ENCODE results near the gene NELFCD. TPM values are rescaled to one million over a fixed set of nuclear protein-coding genes. Genes with fewer than 3 reads are reported as not detected.
A peak's percentile ranks its signal among the peaks of the same experiment; 100 is the strongest.

NELFCD gene
- total RNA-seq, 2 donors from 2014 or later: 25.9 to 28.2 TPM

DNA sequence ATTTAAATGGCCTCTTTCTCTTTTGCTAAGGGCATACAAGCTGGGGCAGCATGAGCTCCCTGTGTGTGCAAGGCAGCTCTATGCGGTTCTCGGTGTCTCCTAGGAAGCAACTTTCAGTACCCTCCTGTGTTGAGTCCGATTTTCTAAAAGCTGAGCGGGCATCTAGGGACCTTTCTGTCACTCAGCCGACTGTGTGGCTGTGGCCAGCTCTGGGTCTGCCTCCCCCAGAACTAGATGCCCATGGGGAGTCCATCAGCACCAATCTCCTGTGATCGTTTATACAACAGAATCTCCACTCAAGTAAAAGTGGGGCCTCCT is 7.5 kb downstream of the NELFCD start:
- intact Hi-C loops (cut with DNase I): loop anchor here in 1 of 2 donors (10.0 kb wide), 1 partner anchor 94 kb away; no protein-coding TSS in a partner anchor
- DNase-seq (ENCODE audit: low spot score): no peak

DNA sequence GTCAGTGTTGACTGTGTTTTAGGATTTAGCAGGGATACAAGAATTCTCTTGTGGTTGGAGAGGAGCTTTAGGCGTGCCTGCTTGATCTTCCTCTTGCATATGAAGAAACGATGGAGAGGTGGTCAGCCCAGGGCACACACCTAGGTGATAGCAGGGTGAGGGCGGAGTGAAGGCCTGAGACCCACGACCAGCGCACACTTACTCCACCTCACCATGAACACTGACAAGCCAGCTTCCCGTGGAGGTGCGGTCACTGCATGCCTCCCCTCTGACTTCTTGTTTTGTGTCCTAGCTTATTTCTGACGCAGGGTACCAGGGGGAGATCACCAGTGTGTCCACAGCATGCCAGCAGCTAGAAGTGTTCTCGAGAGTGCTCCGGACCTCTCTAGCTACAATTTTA is 8.1 kb downstream of the NELFCD start:
- peak; percentile 52 for DNase-seq (ENCODE audit: low spot score)
- intact Hi-C loops (cut with DNase I): loop anchor here in 1 of 2 donors (10.0 kb wide), 1 partner anchor 94 kb away; no protein-coding TSS in a partner anchor

DNA sequence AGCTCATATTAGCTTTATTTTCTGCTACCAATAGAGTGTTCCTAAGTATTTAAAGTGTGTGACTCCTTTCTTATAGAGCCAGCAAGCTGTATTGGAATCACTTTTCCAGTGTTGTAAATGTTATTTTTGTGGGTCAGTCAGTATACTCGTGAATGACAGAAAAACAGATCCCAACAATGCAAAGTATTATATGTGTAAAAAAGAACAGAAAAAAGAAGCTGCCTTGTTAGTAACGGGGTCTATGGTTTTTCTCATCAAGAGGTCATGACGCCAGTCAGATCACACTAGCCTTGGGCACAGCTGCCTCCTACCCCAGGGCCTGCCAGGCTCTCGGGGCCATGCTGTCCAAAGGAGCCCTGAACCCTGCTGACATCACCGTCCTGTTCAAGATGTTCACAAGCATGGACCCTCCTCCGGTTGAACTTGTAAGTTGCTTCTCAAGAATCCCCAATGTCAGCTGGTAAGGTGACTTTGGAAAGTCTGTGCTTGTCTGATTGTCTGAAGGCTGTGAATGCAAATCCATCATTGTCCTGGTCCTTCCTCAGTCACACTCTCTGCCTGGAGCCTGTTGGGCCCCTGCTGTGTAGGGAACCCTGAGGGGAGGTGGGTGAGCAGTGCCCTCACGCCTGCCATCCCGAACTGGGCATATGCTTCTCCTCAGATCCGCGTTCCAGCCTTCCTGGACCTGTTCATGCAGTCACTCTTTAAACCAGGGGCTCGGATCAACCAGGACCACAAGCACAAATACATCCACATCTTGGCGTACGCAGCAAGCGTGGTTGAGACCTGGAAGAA is 9.8 kb downstream of the NELFCD start:
- intact Hi-C loops (cut with DNase I): no loop called here
- DNase-seq (ENCODE audit: low spot score): peak; percentile 43

DNA sequence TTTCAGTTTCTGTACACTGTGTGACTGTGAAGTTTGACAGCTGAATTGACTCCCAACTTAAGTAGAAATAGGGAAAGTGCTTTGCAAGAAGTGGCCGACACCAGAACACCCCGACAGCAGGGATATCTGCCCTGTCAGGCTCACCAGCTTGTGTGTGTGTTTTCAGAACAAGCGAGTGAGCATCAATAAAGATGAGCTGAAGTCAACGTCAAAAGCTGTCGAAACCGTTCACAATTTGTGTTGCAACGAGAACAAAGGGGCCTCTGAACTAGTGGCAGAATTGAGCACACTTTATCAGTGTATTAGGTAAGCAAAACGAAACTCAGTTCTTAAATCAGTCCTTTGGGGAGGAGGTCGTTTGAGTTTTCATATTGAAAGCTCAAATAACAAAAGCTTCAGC is 10.7 kb downstream of the NELFCD start:
- intact Hi-C loops (cut with DNase I): no loop called here
- peak; percentile 38 for DNase-seq (ENCODE audit: low spot score)

DNA sequence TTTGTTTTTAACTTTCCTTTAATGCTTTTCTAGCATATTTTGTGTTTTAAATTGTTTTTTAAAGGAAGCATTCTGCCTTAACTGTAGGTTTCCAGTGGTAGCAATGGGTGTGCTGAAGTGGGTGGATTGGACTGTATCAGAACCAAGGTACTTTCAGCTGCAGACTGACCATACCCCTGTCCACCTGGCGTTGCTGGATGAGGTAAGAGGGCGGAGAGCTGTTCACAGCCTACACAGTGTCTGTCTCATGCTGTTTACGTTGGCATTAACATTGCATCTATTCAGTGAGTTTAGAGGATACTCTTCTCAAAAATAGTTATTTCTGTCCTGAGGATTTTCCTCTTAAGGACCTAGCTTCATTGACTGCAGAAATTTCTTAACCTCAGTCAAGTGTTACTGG is 11.9 kb downstream of the NELFCD start:
- intact Hi-C loops (cut with DNase I): no loop called here
- DNase-seq (ENCODE audit: low spot score): peak; percentile 6

DNA sequence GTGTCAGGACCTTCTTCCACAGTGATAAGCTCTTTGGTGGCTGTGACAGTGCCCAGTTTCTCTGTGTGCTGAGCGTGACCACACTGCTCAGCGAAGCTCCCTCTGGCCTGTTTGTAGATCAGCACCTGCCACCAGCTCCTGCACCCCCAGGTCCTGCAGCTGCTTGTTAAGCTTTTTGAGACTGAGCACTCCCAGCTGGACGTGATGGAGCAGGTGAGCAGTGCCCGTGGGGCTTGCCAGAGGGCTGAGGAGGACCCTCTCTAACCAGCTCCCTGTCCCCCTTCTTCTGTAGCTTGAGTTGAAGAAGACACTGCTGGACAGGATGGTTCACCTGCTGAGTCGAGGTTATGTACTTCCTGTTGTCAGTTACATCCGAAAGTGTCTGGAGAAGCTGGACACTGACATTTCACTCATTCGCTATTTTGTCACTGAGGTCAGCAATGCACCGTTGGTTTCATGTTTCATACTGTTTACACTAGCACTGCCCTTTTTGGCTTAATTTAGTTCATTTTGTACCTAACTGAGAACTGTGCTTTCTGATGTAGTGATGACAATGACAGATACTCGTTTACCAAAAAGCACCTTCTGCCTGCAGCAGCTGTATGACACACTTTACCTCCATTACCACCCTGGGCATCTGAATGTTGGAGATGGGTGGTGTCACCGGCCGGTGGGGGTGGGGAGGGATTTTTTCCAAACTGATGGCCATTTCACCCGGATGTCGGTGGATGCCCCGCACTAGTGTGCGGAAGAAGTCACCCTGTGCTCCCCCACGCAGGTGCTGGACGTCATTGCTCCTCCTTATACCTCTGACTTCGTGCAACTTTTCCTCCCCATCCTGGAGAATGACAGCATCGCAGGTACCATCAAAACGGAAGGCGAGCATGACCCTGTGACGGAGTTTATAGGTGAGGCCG is 12.5 kb downstream of the NELFCD start:
- intact Hi-C loops (cut with DNase I): no loop called here
- DNase-seq (ENCODE audit: low spot score): peak; percentile 12

DNA sequence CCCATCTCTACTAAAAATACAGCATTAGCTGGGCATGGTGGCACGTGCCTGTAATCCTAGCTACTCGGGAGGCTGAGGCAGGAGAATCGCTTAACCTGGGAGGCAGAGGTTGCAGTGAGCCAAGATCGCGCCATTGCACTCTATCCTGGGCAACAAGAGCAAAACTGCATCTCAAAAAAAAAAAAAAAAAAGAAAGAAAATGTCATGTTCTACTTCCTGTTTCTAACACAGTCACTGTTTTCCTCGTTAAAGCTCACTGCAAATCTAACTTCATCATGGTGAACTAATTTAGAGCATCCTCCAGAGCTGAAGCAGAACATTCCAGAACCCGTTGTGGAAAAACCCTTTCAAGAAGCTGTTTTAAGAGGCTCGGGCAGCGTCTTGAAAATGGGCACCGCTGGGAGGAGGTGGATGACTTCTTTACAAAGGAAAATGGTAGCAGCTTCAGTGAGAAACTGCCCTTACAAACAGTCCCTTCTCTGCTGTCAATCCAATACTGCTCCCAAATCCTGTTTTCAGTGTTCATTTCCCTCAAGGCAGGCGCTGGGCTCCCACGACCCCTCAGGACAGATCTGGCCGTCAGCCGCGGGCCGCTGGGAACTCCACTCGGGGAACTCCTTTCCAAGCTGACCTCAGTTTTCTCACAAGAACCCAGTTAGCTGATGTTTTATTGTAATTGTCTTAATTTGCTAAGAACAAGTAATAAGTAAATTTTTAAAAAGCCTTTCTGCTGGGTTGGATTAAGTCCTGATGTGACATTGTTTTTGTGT is 13.5 kb downstream of the NELFCD start:
- intact Hi-C loops (cut with DNase I): no loop called here
- peak; percentile 64 for DNase-seq (ENCODE audit: low spot score)

DNA sequence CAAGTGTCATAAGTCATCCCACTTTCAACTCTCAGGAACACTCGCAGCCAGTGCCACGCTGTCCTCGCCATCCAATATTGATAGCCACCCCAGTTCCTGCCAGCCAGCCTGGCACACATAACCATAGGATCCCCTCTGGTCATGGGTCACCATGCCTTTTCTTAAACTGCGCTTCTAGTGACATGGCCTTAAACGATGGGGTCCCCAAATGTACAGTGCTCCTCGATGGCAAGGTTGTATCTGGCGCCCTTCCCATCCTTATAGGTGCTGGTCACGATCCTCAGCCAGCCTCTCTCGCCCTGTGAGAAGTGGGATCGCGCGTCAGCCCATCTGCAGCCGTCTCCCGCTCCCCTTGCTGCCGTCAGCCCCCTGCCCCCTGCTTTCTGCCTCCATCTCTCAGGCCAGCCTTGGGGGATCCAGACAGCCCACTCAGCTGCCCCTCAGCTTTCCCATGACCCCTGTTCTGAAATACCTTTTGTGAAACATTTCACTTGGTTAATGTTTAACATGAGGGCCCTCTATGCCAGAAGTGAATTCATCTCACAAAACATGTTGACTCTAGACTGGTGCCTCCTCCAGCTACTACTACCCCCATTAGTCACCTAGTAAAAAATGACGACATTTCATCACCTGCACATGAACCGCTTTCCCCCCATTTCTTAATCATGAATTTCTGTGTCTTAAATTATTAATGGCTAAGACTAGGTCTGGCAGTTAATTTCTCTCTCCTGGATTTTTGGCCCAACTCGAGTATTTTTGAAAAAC is 14.6 kb downstream of the NELFCD start:
- peak; percentile 49 for DNase-seq (ENCODE audit: low spot score)
- intact Hi-C loops (cut with DNase I): no loop called here

DNA sequence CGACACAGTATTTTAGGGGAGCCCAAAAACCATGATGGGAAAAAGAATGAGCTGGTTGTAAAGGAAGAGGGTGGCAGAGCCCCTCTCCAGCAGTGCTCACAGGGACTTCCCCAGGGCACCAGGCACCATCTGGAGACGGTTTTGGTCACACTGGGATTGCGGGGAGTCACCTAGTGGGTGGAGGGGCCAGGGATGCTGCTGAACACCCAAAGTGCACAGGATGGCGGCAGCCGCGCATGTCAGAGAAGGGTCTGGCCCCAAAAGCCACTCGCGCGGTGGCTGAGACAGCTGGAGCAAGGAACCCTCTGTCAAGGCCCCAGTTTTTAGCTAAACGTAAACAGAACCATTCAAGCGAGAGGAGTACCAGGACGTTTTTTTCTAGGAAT is 15.2 kb downstream of the NELFCD start:
- intact Hi-C loops (cut with DNase I): no loop called here
- DNase-seq (ENCODE audit: low spot score): peak; percentile 11

DNA sequence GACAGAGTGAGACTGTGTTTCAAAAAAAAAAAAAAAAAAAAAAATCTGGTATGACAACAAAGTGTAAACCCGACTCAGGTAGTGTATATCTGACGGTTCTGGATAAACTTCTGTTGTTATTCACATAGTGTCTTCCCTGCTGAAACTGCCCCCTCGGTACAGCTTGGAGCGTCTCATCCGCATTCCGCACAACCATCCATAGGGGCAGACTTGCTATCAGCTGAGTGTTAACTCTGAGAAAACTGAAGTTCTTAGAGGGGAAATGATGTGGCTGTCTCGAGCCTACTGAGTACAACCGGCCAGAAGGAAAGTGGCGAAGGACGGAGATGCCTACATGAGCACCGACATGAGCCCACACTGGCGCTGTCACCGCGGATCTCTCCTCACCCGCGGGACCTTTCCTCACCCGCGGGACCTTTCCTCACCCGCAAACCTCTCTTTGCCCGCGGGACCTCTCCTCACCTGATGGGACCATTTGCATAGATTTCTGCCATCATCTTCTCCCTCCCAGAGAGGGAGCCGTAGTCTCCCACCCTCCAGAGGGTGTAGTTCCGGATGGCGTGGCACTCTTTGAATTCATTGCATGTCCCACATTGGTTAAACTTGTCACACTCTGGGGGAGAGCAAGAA is 16.2 kb downstream of the NELFCD start:
- peak; percentile 35 for DNase-seq (ENCODE audit: low spot score)
- intact Hi-C loops (cut with DNase I): no loop called here

DNA sequence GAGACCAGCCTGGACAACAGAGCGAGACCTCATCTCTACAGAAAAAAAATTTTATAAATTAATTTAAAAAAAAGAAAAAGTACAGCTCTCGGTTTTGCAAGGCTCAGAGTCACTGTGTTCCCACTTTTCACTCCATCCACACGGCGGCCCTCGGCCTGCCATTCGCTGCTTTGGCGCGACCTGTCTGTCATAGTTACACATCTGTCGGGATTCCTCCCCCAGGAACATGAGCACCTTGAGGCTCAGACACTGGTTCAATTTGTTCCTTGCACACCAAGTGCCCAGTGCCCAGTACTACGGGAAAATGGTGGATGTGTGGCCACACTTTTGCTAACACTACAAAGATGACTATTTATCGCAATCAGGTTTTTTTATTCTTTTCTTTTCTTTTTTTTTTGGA is 17.6 kb downstream of the NELFCD start:
- peak; percentile 20 for DNase-seq (ENCODE audit: low spot score)
- intact Hi-C loops (cut with DNase I): no loop called here

DNA sequence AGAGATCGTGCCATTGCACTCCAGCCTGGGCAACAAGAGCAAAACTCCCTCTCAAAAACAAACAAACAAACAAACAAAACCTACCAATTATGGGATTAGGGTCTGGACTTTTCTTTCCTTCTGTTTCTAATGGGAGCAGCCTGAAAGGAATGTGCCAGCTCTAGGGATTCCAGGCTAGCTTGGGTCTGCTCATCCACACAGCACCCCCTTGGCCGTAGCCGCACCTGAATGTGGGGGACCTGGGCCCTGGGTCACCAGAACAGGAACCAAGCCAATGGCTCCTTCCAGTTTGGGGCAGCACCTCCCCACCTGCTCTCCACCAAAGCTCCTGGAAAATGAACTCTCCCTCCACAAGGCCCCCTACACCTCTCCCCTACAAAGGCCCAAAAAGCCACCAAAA is 19.3 kb downstream of the NELFCD start:
- intact Hi-C loops (cut with DNase I): no loop called here
- peak; percentile 35 for DNase-seq (ENCODE audit: low spot score)

DNA sequence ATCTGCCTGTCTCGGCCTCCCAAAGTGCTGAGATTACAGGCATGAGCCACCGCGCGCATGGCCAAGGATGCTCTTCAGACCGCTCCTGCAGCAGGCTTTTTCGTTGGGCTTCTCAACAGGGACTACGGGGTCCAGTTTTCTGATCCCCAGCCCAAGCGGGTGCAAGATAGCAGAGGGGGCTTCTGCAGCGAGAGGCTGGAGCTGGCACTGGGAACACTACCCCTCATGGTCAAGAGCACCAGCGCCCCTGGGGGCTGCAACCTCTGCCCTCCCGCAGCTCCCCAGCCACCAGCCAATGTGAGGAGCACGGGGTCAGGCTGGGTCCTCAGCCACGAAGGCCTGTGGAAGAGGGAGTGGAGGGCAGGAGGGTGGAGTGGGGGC is 20.0 kb downstream of the NELFCD start:
- intact Hi-C loops (cut with DNase I): no loop called here
- DNase-seq (ENCODE audit: low spot score): no peak

DNA sequence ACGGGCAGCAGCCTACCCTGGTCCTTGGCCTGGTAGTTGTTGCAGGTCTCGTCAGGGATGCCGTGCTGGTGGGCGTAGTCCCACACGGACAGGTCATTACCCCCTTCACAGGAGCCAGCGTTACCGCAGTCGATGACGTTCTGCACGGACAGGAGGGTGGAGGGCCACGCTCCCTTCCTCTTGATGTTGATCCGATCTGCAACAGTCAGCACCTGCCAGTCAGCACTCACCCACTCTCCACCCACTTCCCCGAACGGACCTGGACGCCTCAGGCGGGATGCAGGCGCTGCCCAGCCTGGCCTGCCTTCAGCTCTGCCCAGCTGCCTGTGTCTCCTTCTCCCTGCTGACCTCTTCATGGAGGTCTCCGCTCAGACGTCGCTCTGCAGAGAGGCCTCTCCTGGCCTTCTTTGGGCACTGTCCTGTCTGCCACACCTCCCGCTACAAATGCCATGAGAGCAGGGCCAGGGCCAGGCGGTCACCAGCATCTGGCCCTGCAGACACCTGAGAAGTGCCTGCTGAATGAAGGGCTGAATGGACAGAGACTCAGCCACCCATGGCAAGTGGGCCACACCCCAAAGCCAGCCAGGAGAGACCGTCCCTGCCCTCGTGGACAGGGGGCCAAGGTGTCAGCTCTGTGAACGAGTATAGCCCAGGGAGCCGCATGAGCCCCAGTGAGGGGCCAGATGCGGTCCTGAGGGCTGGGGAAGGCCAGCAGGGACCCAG is 20.6 kb downstream of the NELFCD start:
- intact Hi-C loops (cut with DNase I): no loop called here
- DNase-seq (ENCODE audit: low spot score): peak; percentile 78

DNA sequence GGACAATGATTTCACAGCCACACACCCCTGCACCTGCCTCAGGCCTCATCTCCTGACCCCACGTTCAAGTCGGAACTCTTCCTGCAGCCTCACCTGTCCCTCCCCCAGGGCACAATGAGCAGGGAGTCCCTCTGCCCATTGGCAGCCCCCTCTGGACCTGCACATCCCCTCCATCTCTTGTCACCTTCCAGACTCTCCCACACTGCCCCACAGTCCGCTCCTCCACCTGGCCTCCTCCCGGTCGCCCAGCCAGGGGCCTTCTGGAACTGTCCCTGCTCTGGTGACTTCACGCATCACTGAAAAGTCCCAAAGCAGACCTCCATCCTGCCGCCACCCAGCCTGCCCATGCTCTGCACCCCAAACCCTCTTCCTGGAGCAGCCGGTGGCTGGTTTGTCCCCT is 21.3 kb downstream of the NELFCD start:
- no peak for DNase-seq (ENCODE audit: low spot score)
- intact Hi-C loops (cut with DNase I): no loop called here

DNA sequence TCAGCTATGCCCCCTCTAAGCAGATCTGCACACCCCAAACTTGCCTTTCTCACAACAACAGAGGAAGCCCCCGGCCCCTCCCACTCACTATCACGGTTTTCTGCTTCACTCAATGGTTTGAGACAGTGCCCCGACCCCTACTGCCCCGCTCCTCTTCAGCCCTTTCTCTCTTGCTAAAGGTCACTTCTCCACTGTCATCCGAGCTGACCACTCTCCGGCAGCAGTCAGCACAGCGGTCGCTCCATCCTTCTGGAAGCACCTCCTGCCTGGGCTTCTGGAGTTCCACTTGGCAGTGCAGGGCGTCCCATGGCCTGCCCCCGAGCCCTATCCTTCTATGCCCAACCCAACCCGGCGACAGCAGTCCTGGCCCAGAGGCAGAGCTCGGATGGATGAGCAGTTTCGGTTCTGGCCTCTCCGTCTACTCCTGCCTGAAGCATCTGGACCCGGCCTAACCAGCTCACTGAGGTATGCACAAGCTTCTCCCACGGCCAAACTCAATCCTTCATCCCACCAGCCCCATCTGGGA is 21.9 kb downstream of the NELFCD start:
- peak; percentile 71 for DNase-seq (ENCODE audit: low spot score)
- intact Hi-C loops (cut with DNase I): no loop called here

DNA sequence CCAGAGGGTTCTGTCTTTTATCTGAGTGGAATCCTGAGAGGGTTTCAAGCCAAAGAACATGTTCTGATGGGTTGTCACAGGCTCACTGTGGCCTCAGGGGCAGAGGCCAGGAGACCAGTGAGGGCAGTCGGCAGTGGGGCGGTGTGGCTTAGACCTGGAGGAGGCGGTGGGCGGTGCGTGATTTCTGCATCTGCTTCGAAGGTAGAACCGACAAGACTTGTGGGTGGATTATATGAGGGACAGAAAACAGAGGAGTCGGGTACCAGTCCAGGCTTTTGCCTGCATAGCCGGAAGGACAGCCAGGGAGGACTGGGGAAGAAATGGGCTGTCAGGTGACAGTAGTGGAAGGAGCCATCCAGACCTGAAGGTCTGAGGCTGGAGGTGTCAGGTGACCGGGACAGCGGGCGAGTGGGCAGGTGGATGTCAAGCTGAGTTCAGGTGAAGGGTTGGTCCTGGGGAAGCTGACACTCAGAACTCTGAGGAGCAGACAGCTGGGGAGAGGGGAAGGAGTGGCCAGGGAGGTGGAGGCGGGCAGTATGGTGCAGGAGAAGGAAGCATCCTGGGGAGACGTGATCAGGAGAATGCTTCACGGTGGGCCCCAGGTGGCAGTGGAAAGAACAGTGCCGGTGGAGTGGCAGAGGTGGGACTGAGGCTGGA is 22.9 kb downstream of the NELFCD start:
- intact Hi-C loops (cut with DNase I): no loop called here
- DNase-seq (ENCODE audit: low spot score): no peak

DNA sequence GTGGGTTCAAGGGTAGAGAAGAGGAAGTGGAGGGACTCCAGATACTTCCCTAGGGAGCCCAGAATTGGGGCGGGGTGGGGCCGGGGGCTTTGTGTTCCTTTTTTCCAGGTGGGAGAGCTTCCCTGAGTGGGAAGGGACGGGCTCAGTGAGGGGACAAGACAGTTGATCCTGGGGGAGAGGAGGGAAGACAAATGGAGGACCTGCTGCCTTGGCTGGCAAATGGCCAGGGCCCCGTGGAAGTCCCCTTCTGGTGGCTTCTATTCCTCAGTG is 23.4 kb downstream of the NELFCD start:
- DNase-seq (ENCODE audit: low spot score): peak; percentile 89
- intact Hi-C loops (cut with DNase I): no loop called here

All from posterior vena cava (tissue), 2 donors.